Gastroesophageal sphincter (tissue), 3 donors: ENCODE results near the gene PRSS16.

ENCODE experiments used
- CTCF ChIP-seq, 4 experiments: fragments of 200-600 bp in 2 of 4; fragments of 450-650 bp in 2 of 4; sonication (generic) in 1 of 4; IDR thresholded peaks; one replicate each; pipeline ENCODE4 v1.5.1; 2017 to 2019; ENCODE audit warnings: antibody characterized with exemption in 4 of 4, mild to moderate bottlenecking in 2 of 4, moderate library complexity in 2 of 4
- EP300 ChIP-seq: sonication (generic); formaldehyde crosslinking; IDR thresholded peaks from one replicate; pipeline ENCODE4 v1.6.1; 2017; ENCODE audit warnings: antibody characterized with exemption, mild to moderate bottlenecking
- POLR2A ChIP-seq, 2 donors: fragments of 450-650 bp; IDR thresholded peaks; one replicate each; pipeline ENCODE4 v1.6.1; 2017; ENCODE audit warnings: antibody characterized with exemption in 2 of 2, mild to moderate bottlenecking in 2 of 2, moderate library complexity in 1 of 2
- POLR2AphosphoS5 ChIP-seq: sonication (generic); formaldehyde crosslinking; IDR thresholded peaks from one replicate; pipeline ENCODE4 v1.6.1; 2017; ENCODE audit warnings: antibody characterized with exemption

GRCh38 chr6:27206806-27207205, 40.7 kb upstream of the PRSS16 start:
- TF ChIP-seq CTCF (IDR thresholded peaks at IDR 0.05) = no peak
- no peak for TF ChIP-seq POLR2A (IDR thresholded peaks at IDR 0.05)
- no peak for TF ChIP-seq EP300
- TF ChIP-seq POLR2AphosphoS5 = no peak
